GM23248 (cell line): Measurements from ENCODE around the gene MSMP.

Source experiments
- EZH2 ChIP-seq: fragments of 200-600 bp; sonication (generic); IDR thresholded peaks from 2 replicates; pipeline ENCODE4 v1.6.1; 2018; ENCODE audit warnings: antibody characterized with exemption, mild to moderate bottlenecking; ENCODE audit not compliant: insufficient read depth, poor library complexity, severe bottlenecking
- EZH2phosphoT487 ChIP-seq: fragments of 200-600 bp; sonication (generic); IDR thresholded peaks from 2 replicates; pipeline ENCODE4 v1.6.1; 2018; ENCODE audit warnings: antibody characterized with exemption, moderate library complexity, mild to moderate bottlenecking, low read depth; ENCODE audit not compliant: insufficient read depth

GRCh38 chr9:35723426-35723825 is 30.6 kb downstream of the MSMP start:
- TF ChIP-seq EZH2 = no peak
- TF ChIP-seq EZH2phosphoT487 = no peak
